GM18909 (cell line): ENCODE results near the gene PDE11A.

Experiments
- ATAC-seq: cut with Tn5 transposase; IDR thresholded peaks from one replicate; pipeline ENCODE4 v1.9.1; 2021; ENCODE audit warnings: mild to moderate bottlenecking; ENCODE audit not compliant: unreplicated experiment, poor library complexity

The PDE11A gene

GRCh38 chr2:177593402-177593801 lies 479.2 kb downstream of the PDE11A start:
- ATAC-seq, result no peak

DNA sequence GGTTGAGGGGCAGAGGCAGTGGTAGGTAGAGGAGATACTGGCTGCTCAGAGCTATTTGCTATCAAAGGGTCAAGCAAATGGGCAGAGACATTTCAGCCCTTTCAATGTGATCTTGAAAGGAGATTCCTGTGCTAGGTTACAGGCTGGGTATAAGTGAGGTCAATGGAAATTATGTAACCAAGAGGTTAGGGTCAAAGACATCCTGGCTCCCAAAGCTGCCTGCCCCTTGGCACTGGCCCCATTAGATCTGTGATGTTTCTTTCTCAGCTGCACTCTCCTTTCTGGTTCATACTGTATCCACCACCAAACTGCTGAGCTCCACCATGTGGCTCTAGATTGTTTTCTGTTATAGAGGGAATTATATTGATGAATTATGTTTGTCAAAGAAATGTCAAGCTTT lies 479.6 kb downstream of the PDE11A start:
- no peak for ATAC-seq

DNA sequence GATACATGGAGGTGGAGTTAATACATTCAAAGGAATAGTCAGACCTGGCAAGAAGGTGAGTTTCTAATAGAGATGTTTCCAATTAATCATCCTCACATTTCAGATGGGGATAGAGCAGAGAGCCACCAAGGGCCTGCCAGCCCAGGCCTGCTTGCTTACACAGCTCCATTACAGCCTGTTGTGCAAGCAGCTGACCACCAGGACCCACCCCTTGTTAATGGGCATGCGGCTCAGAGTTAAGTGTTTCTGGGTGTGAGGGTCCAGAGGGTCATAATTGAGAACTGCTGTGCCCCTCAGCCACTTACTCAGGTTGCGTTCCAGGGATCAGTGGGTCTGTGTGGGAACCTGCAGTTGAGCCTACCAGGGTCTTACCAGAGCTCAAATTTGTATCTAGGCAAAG lies 480.2 kb downstream of the PDE11A start:
- no peak for ATAC-seq

DNA sequence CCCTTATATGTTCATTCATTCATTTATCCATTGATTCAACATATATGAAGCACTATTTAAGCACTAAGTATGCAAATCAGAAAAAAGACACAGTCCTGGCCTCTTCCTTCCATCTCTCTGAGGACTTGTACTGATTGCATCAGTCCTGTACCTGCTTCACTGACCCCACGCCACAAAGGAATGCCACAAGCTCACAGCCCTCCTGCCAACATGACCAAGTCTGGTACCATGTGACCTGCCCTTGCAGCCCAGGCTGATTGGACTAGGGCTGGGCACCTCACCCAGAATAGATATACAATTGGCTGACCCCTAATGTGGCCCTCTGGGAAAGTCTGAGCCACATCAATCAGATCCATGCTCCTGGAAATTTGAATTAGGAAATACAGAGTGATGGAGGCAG lies 483.4 kb downstream of the PDE11A start:
- no peak for ATAC-seq

- ATAC-seq, result no peak
These were observed 483.9 kb downstream of the PDE11A start for GRCh38 chr2:177588671-177589070.

GRCh38 chr2:177587371-177587770 lies 485.2 kb downstream of the PDE11A start:
- no peak for ATAC-seq

GRCh38 chr2:177586154-177586553 lies 486.4 kb downstream of the PDE11A start:
- ATAC-seq, result no peak

DNA sequence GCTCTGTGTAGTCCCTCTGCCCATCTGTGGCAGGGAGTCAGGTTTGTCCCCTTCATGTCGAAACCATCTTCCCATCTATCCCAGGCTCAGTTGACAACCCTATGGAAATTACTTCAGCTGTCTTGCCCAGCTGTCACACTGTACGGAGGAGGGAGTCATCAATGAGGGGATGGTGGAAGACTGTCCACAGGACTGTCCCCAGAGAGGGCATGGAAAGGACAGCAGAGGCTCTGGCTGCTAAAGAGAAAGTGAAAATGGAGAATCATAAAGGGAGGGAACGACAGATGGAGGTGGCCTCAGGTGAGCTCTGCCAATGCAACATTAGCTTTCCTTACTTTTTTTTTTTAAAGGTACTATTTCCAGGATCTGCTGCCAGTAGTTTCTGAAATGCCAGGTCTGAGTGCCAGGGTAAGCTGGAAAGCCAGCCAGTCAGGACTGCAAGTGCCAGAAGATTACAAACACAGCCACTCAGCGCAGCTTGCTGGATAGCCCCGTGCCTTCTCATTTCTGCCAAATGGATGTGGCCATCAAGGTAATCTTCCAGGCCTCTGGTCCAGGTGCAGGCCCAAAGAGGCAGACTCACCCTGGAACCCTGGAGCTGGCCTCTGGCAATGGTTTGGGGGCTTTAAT lies 487.2 kb downstream of the PDE11A start:
- no peak for ATAC-seq

GRCh38 chr2:177584030-177584692 lies 488.4 kb downstream of the PDE11A start:
- no peak for ATAC-seq

GRCh38 chr2:177582000-177582399 lies 490.6 kb downstream of the PDE11A start:
- ATAC-seq, result no peak

DNA sequence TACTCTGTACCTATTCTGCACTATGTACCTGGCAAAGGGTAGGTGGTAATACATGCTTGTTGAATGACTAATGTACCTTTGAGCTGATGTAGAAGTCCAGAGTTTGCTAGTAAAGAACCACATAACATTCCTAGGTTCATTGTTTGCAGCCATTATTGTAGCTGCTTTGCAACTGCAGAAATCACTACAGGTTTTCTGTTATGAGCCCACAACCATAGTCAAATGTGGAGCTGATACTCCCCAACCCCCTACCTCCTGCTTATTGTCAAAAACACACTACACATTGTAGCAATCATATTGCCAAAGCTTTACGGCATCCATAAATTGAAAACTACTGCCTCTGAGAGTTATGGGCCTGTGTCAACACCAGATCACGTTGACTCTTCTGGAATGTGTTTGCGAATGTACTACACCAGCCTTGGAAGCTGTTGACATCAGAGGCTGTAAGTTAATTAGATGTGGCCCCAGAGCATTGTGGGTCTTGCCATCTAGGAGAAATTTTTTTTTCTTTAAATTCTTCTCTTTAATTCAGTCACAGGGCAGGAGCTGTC lies 493.0 kb downstream of the PDE11A start:
- ATAC-seq, result no peak

- no peak for ATAC-seq
These were observed 494.1 kb downstream of the PDE11A start for GRCh38 chr2:177578454-177578853.

DNA sequence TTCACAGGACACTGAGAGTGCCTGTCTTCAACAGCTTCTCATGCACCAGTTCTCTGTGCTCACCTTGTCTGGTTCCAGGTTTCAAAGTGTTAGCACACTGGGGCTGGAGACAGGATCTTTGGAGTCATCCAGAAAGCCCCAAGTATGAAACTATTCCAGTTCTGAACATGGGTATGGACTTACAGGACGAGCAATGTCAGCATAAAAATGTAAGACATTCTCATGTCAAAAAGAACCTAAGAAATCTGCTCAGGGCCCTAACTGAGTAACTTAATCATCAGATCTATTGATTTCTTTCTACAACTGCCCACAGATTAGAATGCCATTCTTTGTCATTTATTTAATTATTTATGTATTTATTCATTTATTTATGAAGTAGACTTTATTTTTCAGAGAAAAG lies 495.5 kb downstream of the PDE11A start:
- ATAC-seq, result no peak

GRCh38 chr2:177575358-177575757 lies 497.2 kb downstream of the PDE11A start:
- no peak for ATAC-seq

GRCh38 chr2:177574356-177574755 lies 498.2 kb downstream of the PDE11A start:
- no peak for ATAC-seq
